ENCODE measurements around the gene SMPDL3A.

DNA sequence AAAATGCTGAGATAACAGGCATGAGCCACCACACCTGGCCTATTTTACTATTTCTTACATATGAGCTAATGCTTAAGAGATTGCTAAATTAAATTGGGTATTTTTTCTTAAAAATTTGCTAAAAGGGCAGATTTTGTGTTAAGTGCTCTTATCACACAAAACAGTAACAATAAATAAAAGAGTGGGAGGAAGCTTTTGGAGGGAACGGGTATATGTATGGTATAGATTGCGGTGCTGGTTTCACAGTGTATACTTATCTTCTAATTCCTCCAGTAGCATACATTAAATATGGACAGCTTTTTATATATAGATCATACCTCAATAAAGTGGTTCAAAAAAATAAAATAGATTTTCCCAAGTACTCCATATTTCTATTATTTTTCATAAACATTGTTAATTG lies 49.0 kb upstream of the SMPDL3A start:
- TF ChIP-seq, protein P1, sequence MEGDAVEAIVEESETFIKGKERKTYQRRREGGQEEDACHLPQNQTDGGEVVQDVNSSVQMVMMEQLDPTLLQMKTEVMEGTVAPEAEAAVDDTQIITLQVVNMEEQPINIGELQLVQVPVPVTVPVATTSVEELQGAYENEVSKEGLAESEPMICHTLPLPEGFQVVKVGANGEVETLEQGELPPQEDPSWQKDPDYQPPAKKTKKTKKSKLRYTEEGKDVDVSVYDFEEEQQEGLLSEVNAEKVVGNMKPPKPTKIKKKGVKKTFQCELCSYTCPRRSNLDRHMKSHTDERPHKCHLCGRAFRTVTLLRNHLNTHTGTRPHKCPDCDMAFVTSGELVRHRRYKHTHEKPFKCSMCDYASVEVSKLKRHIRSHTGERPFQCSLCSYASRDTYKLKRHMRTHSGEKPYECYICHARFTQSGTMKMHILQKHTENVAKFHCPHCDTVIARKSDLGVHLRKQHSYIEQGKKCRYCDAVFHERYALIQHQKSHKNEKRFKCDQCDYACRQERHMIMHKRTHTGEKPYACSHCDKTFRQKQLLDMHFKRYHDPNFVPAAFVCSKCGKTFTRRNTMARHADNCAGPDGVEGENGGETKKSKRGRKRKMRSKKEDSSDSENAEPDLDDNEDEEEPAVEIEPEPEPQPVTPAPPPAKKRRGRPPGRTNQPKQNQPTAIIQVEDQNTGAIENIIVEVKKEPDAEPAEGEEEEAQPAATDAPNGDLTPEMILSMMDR (IDR thresholded peaks at IDR 0.05): no peak
- no peak for TF ChIP-seq POLR2AphosphoS5 (IDR thresholded peaks at IDR 0.05; ENCODE audit: insufficient read depth in 1 of 2, low read depth in 1 of 2)
